OCI-LY1 (cell line): Measurements from ENCODE around the gene MYO15A.

Source experiments
- H2AFZ ChIP-seq: fragments of 200-600 bp; sonication (generic), shearing (Covaris generic); 2 replicates; pipeline ENCODE4 v1.6.0; 2014; ENCODE audit warnings: antibody characterized with exemption, mild to moderate bottlenecking, low read length
- H3F3A ChIP-seq: fragments of 200-600 bp; sonication (generic), shearing (Covaris generic); 2 replicates; pipeline ENCODE4 v1.6.0; 2014; ENCODE audit warnings: mild to moderate bottlenecking, antibody characterized with exemption, low read length, moderate library complexity; ENCODE audit not compliant: insufficient read depth
- H3K27ac ChIP-seq: fragments of 200-600 bp; sonication (generic); 2 replicates; pipeline ENCODE4 v1.5.1; 2014; ENCODE audit warnings: low read length, mixed run types, mild to moderate bottlenecking, low read depth; ENCODE audit not compliant: poor library complexity, severe bottlenecking
- H3K27me3 ChIP-seq: fragments of 200-600 bp; sonication (generic); 2 replicates; pipeline ENCODE4 v1.6.0; 2014; ENCODE audit warnings: antibody characterized with exemption, mild to moderate bottlenecking, low read length, moderate library complexity; ENCODE audit not compliant: insufficient read depth
- H3K36me3 ChIP-seq: fragments of 200-600 bp; sonication (generic); 2 replicates; pipeline ENCODE4 v1.6.1; 2014; ENCODE audit warnings: mild to moderate bottlenecking, antibody characterized with exemption, low read length, moderate library complexity, mixed read lengths; ENCODE audit not compliant: insufficient read depth
- H3K4me1 ChIP-seq: fragments of 200-600 bp; sonication (generic); 2 replicates; pipeline ENCODE4 v1.5.1; 2014; ENCODE audit warnings: mild to moderate bottlenecking, low read length, moderate library complexity; ENCODE audit not compliant: insufficient read depth, severe bottlenecking
- H3K4me2 ChIP-seq: fragments of 200-600 bp; sonication (generic), shearing (Covaris generic); 2 replicates; pipeline ENCODE4 v1.6.1; 2014; ENCODE audit warnings: low read length
- H3K4me3 ChIP-seq: fragments of 200-600 bp; sonication (generic); 2 replicates; pipeline ENCODE4 v1.5.1; 2014; ENCODE audit warnings: low read length, low read depth, mild to moderate bottlenecking, mixed read lengths; ENCODE audit not compliant: poor library complexity, severe bottlenecking
- H3K79me2 ChIP-seq: fragments of 200-600 bp; shearing (Covaris generic); 2 replicates; pipeline ENCODE4 v1.6.1; 2016; ENCODE audit warnings: mixed run types, low read length, mixed read lengths; ENCODE audit not compliant: insufficient read depth
- H3K9ac ChIP-seq: fragments of 200-600 bp; sonication (generic), shearing (Covaris generic); 2 replicates; pipeline ENCODE4 v1.6.1; 2014; ENCODE audit warnings: mild to moderate bottlenecking, low read length, mixed read lengths
- H3K9me2 ChIP-seq: fragments of 200-600 bp; sonication (generic), shearing (Covaris generic); 2 replicates; pipeline ENCODE4 v1.6.1; 2014; ENCODE audit warnings: low read depth, mild to moderate bottlenecking, low read length, mixed read lengths
- H3K9me3 ChIP-seq: fragments of 200-600 bp; shearing (Covaris generic); 2 replicates; pipeline ENCODE4 v1.6.1; 2014; ENCODE audit warnings: low read length, mixed read lengths
- H4K20me1 ChIP-seq: fragments of 200-600 bp; sonication (generic), shearing (Covaris generic); 2 replicates; pipeline ENCODE4 v1.6.0; 2016; ENCODE audit warnings: mild to moderate bottlenecking, low read length; ENCODE audit not compliant: insufficient read depth
- CTCF ChIP-seq: fragments of 200-600 bp; sonication (generic), shearing (Covaris generic); IDR thresholded peaks from 2 replicates; pipeline ENCODE4 v1.5.1; 2017; ENCODE audit warnings: mild to moderate bottlenecking, antibody characterized with exemption, low read length, moderate library complexity, mixed read lengths
- EZH2 ChIP-seq: fragments of 200-600 bp; sonication (generic), shearing (Covaris generic); IDR thresholded peaks from 2 replicates; pipeline ENCODE4 v1.8.0; 2017; ENCODE audit warnings: borderline replicate concordance, mixed run types, mild to moderate bottlenecking, antibody characterized with exemption, low read length, moderate library complexity, mixed read lengths

Gene MYO15A

GRCh38 chr17:18179804-18180203 is 71.2 kb downstream of the MYO15A start:
- H3K9ac ChIP-seq: no peak overlapping the region
- no peaks in the 10 kb centered on the region for H3F3A ChIP-seq
- H3K4me1 ChIP-seq: peaks cover 19% of the 10 kb centered on the region
- no peak overlapping the region for H3K27ac ChIP-seq
- H3K9me2 ChIP-seq: no peaks in the 10 kb centered on the region
- H4K20me1 ChIP-seq: no peaks in the 10 kb centered on the region
- H3K4me2 ChIP-seq: no peak overlapping the region
- no peaks in the 10 kb centered on the region for H3K27me3 ChIP-seq
- H3K4me3 ChIP-seq: no peak overlapping the region
- H3K79me2 ChIP-seq: peaks cover 3% of the 10 kb centered on the region
- H2AFZ ChIP-seq: no peak overlapping the region
- H3K9me3 ChIP-seq: no peaks in the 10 kb centered on the region
- no peaks in the 10 kb centered on the region for H3K36me3 ChIP-seq
- TF ChIP-seq CTCF (no peak), EZH2 (no peak)

GRCh38 chr17:18181358-18181757 is 72.8 kb downstream of the MYO15A start:
- Histone ChIP-seq H3K79me2 (peaks cover 18% of the 10 kb centered on the region), H2AFZ (no peak overlapping the region), H3K9me3 (no peaks in the 10 kb centered on the region), H3K27ac (no peak overlapping the region), H3K27me3 (no peaks in the 10 kb centered on the region), H4K20me1 (no peaks in the 10 kb centered on the region), H3K36me3 (peaks cover 7% of the 10 kb centered on the region; the same call in 1 of the 2 replicates), H3K4me2 (no peak overlapping the region), H3K9me2 (no peaks in the 10 kb centered on the region), H3K4me1 (peaks cover 30% of the 10 kb centered on the region), H3F3A (no peaks in the 10 kb centered on the region), H3K9ac (no peak overlapping the region), H3K4me3 (no peak overlapping the region)
- no peak for TF ChIP-seq CTCF
- no peak for TF ChIP-seq EZH2

GRCh38 chr17:18182110-18182977 is 73.8 kb downstream of the MYO15A start:
- peak overlapping the region; percentile 86 for H3K9ac ChIP-seq
- peak overlapping the region; percentile 74 for H3K4me2 ChIP-seq
- H3F3A ChIP-seq: no peaks in the 10 kb centered on the region
- no peaks in the 10 kb centered on the region for H3K9me2 ChIP-seq
- no peaks in the 10 kb centered on the region for H4K20me1 ChIP-seq
- TF ChIP-seq CTCF: no peak
- TF ChIP-seq EZH2: no peak
- H3K9me3 ChIP-seq: no peaks in the 10 kb centered on the region
- 0 out of 2 replicates have a peak overlapping the region, but pooled peaks have one; percentile 16 for H2AFZ ChIP-seq
- peaks cover 28% of the 10 kb centered on the region for H3K79me2 ChIP-seq
- H3K4me3 ChIP-seq: peak overlapping the region; percentile 69
- no peaks in the 10 kb centered on the region for H3K27me3 ChIP-seq
- peaks cover 37% of the 10 kb centered on the region for H3K4me1 ChIP-seq
- peaks cover 17% of the 10 kb centered on the region; the same call in 1 of the 2 replicates for H3K36me3 ChIP-seq
- H3K27ac ChIP-seq: peak overlapping the region; percentile 90
